GM21515 (cell line): ENCODE measurements around the gene SH3YL1.
"Not testable (repeated sequence)": the region's sequence is repeated elsewhere in the genome, so short reads cannot be mapped to it uniquely, and the experiment has no call there.

ENCODE experiments used
- ATAC-seq: cut with Tn5 transposase; IDR thresholded peaks from one replicate; pipeline ENCODE4 v1.9.1; 2021; ENCODE audit not compliant: unreplicated experiment

Gene SH3YL1

GRCh38 chr2:184695-185094, 79.1 kb downstream of the SH3YL1 start:
- no peak for ATAC-seq

GRCh38 chr2:182509-183122, 81.2 kb downstream of the SH3YL1 start:
- ATAC-seq, result no peak

- no peak for ATAC-seq
Observed at GRCh38 chr2:180311-180710, 83.5 kb downstream of the SH3YL1 start.

GRCh38 chr2:179886-180285, 83.9 kb downstream of the SH3YL1 start:
- no peak for ATAC-seq

- ATAC-seq, result no peak
Observed at GRCh38 chr2:177733-178132, 86.1 kb downstream of the SH3YL1 start.

GRCh38 chr2:176917-177316, 86.9 kb downstream of the SH3YL1 start:
- ATAC-seq, result no peak

GRCh38 chr2:175880-176820, 87.7 kb downstream of the SH3YL1 start:
- no peak for ATAC-seq

- no peak for ATAC-seq
Observed at GRCh38 chr2:175161-175786, 88.6 kb downstream of the SH3YL1 start.

GRCh38 chr2:172120-172519, 91.7 kb downstream of the SH3YL1 start:
- not testable (repeated sequence) for ATAC-seq

- ATAC-seq, result no peak
Observed at GRCh38 chr2:169741-170140, 94.1 kb downstream of the SH3YL1 start.
